ENCODE results near the gene RERGL.
"Not testable (repeated sequence)": the region's sequence is repeated elsewhere in the genome, so short reads cannot be mapped to it uniquely, and the experiment has no call there.

Gene RERGL, protein sequence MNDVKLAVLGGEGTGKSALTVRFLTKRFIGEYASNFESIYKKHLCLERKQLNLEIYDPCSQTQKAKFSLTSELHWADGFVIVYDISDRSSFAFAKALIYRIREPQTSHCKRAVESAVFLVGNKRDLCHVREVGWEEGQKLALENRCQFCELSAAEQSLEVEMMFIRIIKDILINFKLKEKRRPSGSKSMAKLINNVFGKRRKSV

DNA sequence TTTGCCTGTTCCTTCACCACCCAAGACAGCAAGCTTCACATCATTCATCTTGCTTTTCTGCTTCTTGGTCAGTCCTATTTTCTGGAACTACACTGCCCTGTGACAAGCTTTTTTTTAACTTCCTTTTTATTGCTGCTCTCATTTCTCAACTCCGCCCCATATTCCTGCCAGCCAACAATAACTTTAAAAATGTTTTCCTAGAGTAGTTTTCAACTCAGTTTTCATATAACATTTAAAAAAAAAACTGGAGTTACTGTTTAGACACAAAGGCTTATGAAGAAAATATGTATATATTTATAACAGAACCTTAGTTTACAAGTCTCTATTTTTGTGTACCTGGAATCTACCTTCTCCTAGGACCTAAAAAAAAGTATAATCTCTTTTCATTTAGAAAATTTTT, at the start of gene RERGL:
TSS of gene RERGL (minus strand) at position 101 of the 400 bp plus-strand sequence. CDS start at position 48, 53 bp downstream.
- FAIRE-seq (no peak), DNase-seq (ENCODE audit: insufficient read length, low spot score) (no peak)

DNA sequence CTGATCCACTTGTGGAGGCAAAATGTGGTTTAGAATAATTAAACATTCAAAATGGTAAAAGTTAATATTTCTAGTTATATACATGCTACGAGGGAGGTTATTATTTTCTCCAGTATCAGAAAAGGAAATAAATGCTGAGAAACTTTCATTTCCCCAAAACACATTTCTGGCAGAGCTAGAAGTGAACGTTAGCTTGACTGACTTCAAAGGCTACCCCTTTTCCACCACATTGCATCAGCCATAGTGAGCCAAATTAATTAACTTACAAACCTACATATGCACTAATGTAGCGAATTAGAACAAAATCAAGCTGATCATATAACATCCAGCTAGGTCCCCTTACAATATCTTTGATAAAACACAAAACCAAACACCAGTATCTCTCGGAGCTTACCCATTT, 49.3 kb upstream of the RERGL start:
- DNase-seq (ENCODE audit: insufficient read length, low spot score) (no peak), FAIRE-seq (no peak)

DNA sequence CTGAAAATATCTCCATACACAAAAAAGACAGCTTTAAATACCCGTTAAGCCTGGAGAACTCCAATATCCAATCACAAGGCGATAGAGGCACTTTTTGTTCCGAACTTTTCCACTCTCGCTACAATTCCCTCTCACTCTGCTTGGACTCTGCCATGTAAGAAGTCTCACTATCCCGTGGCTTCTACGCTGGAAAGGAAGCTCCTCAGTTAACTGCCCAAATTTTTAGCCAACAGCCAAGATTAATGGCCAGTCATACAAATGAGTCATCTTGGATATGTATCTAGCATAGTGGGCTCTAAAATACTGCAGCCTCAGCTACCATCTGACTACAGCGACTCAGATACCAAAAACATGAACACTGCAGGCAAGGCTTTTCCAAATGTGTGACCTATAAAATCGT, 45.5 kb upstream of the RERGL start:
- FAIRE-seq (no peak), DNase-seq (ENCODE audit: insufficient read length, low spot score) (no peak)

DNA sequence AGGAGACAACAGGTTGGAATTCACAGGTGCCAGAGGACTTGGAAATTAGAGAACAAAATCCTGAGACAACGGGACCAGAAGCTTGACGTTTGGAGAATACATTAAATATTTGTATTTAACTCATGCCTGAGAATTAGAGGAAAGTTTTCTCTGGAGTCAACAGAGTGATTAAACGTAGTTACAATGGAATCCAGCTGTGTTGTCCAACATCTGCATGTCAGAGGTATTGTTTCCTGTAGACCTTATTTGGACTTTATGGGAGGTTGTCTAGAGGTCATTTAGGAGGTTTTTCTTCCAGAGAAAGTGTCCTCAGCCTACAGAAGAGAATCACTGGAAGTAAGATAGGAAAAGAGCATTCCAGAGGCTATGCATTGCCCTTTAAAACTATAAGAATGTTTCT, 45.1 kb upstream of the RERGL start:
- DNase-seq (ENCODE audit: insufficient read length, low spot score) (no peak), FAIRE-seq (no peak)

DNA sequence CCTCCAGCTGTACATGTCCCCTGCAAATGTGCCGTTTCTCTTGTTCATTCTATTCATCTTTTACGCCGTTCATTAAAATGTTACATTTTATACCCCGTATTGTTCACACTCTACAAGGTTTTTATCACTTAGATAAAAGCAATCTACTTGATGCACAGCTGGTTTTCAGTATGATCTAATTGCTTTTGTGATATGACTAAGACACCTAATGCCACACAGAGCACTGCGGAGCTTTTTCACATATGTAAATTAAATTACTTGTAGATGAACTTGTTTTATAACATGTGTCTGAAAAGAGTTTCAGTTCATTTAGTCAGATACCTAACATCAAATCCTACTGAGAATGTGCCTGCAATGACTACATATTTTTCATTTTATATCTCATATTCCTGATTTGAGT, 40.9 kb upstream of the RERGL start:
- DNase-seq (ENCODE audit: insufficient read length, low spot score) (no peak), FAIRE-seq (no peak)

DNA sequence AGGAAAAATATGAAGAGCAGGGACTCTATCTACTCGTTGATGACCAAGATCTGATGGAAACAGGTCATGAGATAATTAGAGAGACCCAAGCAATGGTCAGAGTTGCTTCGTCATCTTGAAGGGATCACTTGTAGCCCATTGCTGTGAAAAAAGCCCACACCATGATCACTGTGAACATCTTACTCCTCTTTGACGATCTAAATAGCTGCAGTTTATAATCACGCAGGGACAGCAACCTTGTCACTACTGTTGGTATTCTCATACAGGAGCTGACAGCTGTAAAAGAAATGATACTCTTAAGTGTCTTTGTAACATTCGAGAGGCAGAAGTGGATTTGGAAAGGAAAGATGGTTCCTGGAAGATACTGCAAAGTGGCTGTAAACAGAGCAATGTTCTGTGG, 33.7 kb upstream of the RERGL start:
- DNase-seq (ENCODE audit: insufficient read length, low spot score) (no peak), FAIRE-seq (no peak)

DNA sequence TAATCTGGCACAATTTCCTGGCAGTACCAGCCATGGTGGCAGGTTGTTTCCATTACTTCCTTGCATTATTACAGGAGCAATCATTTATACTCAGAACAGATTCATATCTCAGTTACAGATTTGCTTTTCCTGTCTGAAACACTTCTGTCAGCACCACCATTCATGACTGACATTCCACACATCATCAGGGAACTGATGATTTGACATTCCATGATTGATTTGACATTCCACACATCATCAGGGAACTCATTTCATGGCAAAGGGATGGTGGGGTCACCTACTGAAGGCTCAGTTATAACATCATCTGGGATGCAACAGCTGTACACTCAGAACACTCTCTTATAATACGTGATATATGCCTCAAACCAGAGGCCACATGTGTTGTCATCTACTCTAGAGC, 30.9 kb upstream of the RERGL start:
- DNase-seq (ENCODE audit: insufficient read length, low spot score) (no peak), FAIRE-seq (no peak)

DNA sequence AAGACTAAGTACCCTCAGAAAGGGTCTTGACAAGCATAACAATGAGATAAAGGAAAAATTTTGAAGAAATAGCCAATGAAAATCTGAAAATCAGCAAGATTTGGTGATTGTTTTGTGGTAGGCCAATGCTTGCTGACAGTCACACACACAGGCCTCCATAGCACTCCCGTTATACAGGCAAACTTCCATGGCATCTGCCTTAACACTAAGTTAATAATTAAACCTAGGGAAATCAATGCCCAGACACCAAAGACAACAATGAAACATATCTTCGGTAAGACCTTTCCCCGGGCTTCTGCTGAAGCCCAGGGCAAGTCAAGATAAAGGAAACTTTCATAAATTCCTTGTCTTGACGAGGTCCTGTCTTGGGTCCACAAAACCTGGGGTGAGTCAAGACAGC, 18.6 kb upstream of the RERGL start:
- no peak for FAIRE-seq
- DNase-seq (ENCODE audit: insufficient read length, low spot score): no peak

DNA sequence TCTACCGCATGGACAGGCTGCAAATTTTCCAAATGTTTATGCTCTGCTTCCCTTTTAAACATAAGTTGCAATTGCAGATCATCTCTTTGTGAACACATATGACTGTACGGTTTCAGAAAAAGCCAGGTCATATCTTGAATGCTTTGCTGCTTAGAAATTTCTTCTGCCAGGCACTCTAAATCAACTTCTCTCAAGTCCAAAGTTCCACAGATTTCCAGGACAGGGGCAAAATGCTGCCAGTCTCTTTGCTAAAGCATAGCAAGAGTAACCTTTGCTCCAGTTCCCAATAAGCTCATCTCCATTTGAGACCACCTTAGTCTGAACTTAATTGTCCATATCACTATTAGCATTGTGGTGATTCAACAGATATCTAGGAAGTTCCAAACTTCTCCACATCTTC, 13.6 kb upstream of the RERGL start:
- DNase-seq (ENCODE audit: insufficient read length, low spot score) (no peak), FAIRE-seq (no peak)

DNA sequence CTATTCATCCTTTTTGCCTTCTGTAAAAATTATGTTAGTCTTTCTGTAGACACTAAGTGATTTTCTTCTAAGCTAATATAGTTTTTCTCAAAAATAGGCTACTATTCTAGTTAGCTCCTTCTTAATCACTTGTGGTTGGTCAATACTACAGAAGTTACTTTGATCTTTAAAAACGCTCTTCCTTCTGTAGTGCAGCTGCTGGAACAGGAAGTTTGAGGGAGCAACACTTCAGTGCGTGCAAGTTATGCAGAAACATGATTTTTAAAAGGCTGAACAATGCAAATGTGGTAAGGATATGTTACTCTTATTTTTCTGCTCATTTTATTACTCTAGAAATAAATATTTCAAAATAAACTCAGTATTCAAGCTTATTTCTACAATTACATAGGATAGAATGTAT, 11.1 kb upstream of the RERGL start:
- DNase-seq (ENCODE audit: insufficient read length, low spot score): no peak
- no peak for FAIRE-seq

DNA sequence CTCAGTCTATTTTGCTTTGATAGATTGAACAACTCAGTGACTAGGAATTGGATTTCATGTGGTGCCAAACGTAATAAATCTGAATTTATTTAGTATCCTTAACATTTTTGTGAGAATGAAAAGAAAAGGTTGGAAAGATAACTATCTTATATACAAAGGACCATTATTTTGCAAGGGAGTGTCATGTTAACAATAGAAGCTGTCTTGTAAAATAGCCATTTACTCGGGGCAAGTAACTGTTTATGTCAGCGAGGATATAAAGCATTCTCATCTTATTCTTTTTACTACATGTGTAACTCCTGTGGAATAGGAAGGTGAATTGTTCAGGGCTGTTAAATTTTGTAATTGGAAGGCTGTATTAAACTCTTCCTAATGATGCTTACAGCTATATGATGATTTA, 5.9 kb downstream of the RERGL start:
- FAIRE-seq: no peak
- DNase-seq (ENCODE audit: insufficient read length, low spot score): no peak

DNA sequence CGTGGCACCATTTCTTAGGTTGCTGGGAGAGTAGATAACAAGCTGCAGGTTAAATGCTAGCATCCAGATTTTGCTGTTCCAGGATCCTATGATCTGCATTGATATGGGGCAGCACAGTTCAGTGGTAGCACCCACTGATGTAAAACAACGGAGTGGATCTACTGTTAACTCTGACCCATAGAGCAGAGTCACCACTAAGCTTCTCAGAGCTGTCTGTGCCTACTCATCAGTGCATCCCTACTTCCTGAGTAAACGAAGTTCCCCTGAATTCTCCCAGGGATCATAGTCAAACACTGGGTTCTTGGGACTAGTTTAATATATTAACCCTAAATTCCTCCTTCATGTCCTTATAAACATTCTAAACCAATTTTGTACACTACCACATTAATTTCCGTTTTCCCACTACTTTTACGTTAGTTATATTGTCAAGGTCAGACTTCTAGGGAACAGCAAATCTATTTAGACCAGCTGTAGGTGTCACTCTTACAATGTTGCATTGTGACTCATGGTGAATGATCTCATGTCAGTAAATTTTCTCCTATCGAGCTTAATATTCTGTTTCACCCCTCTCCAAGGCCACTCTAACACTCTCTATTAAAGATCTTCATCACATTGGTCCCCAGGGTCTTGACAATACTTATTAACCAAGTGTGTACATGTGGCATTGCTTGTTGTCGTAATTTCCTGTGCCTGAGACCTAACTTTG, 10.3 kb downstream of the RERGL start:
- FAIRE-seq: no peak
- DNase-seq (ENCODE audit: insufficient read length, low spot score): no peak

DNA sequence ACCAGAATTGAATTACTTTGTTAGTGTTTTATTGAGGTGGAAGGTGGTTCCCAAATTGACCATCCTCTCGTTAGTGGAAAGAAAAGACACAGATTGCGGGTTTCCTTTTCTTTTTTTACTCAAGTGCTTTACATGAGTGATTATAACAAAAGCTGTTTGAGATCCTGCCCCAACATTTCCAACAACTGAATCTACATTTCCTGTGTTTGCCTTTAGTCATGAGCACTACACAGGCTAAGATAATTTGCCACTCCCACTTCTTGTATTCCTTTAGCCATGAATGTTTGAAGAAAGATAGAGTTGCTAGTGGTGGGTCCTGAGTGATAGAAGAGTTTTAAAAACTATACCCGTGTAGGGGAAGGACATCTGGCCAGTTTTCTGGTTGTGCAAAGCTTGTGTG, 16.0 kb downstream of the RERGL start:
- FAIRE-seq: no peak
- no peak for DNase-seq (ENCODE audit: insufficient read length, low spot score)

DNA sequence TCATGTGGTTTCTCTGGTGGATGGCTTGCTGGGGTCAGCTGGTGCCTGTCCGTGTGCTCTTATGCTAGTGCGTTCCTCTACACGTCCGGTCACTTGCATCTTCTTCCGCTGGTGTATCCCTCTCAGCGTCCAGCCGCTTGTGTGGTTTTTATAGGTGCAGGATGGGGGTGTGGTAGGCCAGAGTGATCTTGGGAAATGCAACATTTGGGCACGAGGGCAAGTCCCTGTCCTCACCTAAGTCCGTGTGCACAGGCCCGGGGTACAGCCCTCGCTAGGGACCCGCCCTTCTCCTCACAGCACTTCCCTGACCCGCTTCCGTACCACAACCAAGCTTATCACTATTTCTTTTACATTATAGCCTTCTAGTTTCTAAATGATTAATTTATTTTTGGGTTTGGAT, 17.3 kb downstream of the RERGL start:
- DNase-seq (ENCODE audit: insufficient read length, low spot score) (no peak), FAIRE-seq (no peak)

DNA sequence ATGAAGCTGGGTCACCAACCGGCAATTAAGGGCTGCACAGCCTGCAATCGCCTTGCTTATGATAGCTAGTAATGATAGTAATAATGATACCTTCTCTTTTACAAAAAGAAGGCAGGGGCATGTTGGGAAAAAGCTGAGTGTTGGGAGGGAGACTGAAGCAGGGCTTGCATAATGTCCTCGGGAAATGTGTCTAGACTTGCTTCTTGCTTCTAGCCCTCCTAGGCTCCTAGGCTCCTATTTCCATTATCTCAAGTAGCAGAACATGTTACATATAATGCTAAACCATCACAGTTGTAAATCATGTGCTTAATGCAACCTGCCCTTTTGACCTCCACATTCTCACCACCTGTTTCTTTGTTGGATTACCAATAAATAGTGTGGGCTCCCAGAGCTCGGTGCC, 18.7 kb downstream of the RERGL start:
- DNase-seq (ENCODE audit: insufficient read length, low spot score): no peak
- no peak for FAIRE-seq

DNA sequence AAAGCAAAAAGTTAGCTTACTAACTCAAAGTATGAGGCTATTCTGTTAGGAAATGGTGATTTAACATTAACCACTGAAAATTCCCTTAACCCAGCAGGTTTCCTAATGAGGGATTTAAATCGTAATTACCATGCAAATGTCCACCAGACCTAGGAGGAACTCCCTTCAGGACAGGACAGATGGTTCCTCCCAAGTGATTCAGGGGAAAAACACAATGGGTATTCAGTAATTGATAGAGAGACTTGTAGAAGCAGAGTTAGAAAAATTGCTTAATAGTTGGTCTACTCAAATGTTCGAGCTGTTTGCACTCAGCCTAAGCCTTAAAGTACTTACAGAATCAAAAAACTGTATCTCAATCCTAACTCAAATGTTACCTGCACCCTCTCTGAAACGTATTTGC, 21.6 kb downstream of the RERGL start:
- FAIRE-seq: no peak
- no peak for DNase-seq (ENCODE audit: insufficient read length, low spot score)

DNA sequence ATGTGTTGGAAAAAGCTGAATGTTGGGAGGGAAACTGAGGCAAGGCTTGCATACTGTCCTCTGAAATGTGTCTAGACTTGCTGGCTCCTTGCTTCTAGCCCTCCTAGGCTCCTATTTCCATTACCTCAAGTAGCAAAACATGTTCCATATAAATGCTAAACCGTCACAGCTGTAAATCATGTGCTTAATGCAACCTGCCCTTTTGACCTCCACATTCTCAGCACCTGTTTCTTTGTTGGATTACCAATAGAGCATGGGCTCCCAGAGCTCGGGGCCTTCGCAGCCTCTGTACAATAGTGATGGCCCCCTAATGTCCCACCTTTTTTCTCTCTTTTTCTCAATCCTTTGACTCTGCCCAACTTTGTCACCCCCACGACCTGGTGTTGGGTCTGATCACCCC, 23.3 kb downstream of the RERGL start:
- DNase-seq (ENCODE audit: insufficient read length, low spot score): no peak
- no peak for FAIRE-seq

DNA sequence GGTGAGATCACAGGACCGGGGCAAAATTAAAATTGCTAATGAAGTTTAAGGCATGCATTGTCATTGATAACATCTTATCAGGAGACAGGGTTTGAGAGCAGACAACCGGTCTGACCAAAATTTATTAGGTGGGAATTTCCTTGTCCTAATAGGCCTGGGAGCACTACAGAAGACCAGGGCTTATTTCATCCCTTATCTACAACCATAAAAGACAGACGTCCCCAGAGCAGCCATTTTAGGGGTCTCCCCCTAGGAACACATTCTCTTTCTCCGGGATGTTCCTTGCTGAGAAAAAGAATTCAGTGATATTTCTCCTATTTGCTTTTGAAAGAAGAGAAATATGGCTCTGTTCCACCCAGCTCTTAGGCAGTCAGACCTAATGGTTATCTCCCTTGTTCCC, 27.1 kb downstream of the RERGL start:
- FAIRE-seq; DNase-seq (ENCODE audit: insufficient read length, low spot score): not testable (repeated sequence)

DNA sequence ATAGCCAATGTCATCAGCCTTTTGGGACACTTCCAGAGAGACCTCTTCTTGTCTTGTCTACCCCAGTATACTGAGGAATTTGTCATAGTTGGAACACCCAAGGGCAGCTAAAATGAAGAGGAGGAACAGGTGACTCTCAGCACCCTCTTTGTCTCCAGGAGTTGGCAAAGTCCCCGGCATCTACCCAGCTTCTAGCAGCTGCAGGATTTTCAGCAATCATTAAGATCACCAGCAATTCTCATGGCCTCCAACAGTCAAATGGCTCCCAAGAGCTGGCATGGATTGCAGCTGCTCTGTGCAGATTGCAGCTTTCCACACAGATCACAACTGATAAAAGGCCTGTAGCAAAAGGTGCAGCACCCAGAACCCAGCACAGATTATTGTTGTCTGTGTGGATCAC, 32.9 kb downstream of the RERGL start:
- FAIRE-seq: no peak
- DNase-seq (ENCODE audit: insufficient read length, low spot score): no peak

DNA sequence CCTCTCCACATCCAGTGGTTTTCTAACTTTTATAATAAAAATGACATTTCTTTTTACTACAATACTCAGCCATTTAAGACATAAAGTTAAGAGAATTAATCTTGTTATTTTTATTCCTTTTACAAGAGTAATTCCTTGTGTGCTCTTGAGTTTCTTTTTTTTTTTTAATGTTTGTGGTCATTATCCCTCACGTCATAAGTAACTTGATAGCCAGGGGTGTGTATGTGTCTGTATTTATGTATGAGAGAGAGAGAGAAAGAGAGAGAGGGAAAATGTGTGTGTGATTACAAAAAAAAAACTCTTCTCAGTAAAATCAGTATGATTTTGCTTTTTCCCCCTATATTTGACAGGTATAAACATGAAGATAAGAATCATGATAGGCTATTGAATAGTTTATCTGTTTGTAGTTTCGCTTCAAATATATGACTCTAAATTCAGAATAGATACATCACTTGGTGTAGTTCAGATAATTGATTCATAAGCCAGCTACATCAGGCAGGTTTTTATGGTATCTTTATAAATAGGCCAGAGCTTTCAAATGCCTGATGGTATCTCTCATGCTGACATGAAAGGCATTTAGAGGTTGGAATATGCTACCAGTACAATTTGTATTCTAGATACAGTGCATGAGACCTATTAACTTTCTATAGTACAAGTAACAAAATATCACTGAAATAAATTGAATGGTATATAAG, 34.9 kb downstream of the RERGL start:
- DNase-seq (ENCODE audit: insufficient read length, low spot score) (no peak), FAIRE-seq (no peak)

DNA sequence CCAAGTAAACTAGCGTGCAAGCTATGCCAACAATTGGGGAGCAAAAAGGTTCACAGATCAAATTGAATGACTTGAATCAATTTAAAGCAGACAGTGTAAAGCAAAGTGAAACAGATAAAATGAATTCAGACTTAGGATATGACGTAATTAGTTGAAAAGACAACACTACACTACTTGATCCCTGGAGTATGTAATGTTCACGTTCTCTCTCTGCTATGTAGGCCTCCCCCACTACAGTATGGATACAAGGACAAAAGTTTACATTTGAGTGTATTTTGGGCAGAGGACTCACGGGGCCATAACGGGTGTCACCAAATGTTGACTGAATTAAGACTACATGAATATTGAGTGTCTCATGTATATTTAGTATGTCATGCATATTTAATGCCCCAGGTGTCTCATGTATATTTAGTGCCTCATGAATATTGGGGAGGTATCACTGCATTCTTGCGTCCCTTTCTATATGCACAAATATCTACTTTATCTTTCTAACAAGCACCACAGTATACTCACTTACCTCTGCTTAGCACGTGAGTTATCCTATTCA, 44.5 kb downstream of the RERGL start:
- DNase-seq (ENCODE audit: insufficient read length, low spot score): no peak
- FAIRE-seq: no peak

Data from HTR-8/SVneo (cell line).